A549 (cell line): ENCODE measurements around the gene ALKAL2.

Experiments
- CTCF ChIP-seq: fragments of >200 bp; sonication (Bioruptor Twin); formaldehyde crosslinking; IDR thresholded peaks from 3 replicates; pipeline ENCODE4 v1.5.1; 2016
- EP300 ChIP-seq, 2 experiments: fragments of >200 bp; sonication (Bioruptor Twin); formaldehyde crosslinking; IDR thresholded peaks; 2 replicates in 1 of 2; 3 replicates in 1 of 2; pipeline ENCODE4 v1.6.1; 2016 to 2017
- MAX ChIP-seq: IDR thresholded peaks from 2 replicates; pipeline ENCODE4 v1.6.1; 2012

GRCh38 chr2:281381-281780, 6.5 kb downstream of the ALKAL2 start:
- no peak for TF ChIP-seq MAX
- TF ChIP-seq EP300 (IDR thresholded peaks at IDR 0.05), result no peak
- TF ChIP-seq CTCF, result no peak
